Measurements from ENCODE around the gene SKA1. TPM values are rescaled to one million over a fixed set of nuclear protein-coding genes. Genes with fewer than 3 reads are reported as not detected.

Gene SKA1, protein sequence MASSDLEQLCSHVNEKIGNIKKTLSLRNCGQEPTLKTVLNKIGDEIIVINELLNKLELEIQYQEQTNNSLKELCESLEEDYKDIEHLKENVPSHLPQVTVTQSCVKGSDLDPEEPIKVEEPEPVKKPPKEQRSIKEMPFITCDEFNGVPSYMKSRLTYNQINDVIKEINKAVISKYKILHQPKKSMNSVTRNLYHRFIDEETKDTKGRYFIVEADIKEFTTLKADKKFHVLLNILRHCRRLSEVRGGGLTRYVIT
- 0.36 TPM for total RNA-seq

DNA sequence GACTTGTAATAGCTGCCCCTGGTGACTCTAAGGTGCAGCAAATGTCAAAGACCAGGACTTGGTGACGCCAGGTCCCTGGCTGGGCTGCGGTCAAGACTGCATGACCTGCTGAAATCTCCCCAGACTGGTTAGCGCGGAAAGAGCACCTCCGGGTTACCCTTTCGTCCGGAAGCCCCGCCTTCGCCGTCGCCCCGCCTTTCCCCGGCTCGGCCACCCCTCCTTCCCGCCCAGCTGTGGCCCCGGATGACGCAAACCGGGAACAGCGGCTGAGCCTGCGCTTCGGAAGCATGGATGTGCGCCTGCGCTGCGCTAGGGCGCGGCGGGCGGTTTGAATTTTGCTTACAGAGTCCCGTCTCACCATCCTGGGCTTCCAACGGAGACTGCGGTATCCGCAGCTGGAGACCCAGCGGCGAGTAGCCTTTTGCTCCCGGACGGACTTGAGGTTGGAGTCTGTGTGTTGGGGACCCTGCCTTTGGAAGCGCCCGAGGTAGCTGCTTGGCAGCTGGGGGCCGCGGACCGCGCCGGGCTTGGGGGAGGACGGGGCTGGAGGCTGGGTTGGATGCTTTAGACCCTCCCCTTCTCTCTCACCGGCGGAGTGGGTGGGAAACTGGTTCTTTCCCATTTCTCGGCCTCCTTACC is at the start of gene SKA1:
Gene SKA1, plus strand, starts transcription at position 294 of the 639 bp plus-strand sequence. CDS start 785 bp downstream, outside the sequence.
- ATAC-seq (peak; percentile 100), DNase-seq (ENCODE audit: low spot score) (peak; percentile 95)
- intact Hi-C loops (cut with DNase I): no loop called here

DNA sequence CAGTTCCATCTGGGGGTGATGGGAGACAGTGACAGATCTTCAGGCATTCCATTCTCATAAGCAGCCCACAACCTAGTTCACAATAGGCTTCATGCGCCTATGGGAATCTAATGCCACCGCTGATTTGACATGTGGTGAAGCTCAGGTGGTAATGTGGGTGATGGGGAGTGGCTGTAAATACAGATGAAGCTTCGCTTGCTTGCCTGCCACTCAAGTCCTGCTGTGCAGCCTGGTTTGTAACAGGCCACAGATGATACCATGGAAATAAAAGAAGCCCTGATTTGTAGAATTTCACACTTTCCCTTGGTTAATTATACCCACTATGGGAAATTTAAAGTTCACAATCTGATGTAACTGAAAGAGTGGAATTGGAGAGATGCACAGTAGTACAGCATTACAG is 46.9 kb upstream of the SKA1 start:
- intact Hi-C loops (cut with DNase I): no loop called here
- no peak for DNase-seq (ENCODE audit: low spot score)
- no peak for ATAC-seq

DNA sequence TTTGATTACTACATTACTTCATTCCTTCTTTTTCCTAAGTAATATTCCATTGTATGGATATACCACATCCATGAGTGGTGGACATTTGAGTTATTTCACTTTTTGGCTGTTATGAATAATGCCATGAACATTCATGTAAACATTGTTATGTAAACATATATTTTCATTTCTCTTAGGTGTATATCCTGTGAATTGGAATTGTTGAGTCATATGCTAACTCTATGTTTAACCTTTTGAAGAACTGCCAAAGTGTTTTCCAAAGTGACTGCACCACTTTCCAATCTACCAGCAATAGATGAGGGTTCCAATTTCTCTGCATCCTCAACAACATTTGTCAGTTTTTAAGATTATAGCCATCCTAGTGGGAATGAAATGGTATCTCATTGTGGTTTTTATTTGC is 44.7 kb upstream of the SKA1 start:
- intact Hi-C loops (cut with DNase I): no loop called here
- DNase-seq (ENCODE audit: low spot score) (no peak), ATAC-seq (no peak)

DNA sequence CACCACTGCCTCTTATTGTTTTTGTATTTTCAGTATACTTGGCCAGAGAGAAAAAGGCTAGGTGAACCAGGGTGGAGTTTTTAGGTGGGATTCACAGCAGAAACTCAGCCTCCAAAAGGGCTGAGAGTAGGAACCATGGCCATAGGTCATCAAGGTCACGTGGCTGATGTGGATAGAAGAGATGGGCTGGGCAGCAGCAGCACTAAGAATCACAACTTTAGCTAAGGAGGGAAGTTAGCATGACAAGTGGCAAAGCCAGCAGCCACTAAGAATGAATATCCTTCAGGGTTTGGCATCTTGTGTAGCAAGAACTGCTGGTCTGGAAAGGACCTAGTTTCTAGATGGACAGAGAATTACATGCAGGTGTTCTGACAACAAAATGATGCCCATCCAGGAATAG is 43.2 kb upstream of the SKA1 start:
- DNase-seq (ENCODE audit: low spot score) (no peak), ATAC-seq (no peak)
- intact Hi-C loops (cut with DNase I): no loop called here

DNA sequence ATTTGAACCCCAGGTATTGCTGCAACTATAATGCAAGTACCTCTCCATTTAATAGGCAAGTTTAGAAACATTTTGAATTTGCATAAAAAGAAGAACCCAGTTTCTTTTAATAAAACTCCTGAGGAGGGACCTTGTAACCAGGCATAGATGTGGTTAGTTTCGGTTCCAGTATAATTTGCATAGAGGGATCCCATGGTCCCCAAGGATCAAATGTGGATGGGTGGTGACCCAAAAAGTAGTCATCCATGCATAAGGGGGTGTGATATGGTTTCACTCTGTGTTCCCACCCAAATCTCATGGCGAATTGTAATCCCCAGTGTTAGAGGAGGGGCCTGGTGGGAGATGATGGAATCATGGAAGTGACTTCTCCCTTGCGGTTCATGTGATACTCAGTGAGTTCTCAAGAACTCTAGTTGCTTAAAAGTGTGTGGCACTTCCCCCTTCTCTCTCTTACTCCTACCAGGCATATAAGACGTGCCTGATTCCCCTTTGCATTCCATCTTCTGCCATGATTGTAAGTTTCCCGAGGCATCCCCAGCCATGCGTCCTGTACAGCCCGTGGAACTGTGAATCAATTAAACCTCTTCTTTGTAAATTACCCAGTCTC is 40.2 kb upstream of the SKA1 start:
- no peak for ATAC-seq
- intact Hi-C loops (cut with DNase I): no loop called here
- no peak for DNase-seq (ENCODE audit: low spot score)

DNA sequence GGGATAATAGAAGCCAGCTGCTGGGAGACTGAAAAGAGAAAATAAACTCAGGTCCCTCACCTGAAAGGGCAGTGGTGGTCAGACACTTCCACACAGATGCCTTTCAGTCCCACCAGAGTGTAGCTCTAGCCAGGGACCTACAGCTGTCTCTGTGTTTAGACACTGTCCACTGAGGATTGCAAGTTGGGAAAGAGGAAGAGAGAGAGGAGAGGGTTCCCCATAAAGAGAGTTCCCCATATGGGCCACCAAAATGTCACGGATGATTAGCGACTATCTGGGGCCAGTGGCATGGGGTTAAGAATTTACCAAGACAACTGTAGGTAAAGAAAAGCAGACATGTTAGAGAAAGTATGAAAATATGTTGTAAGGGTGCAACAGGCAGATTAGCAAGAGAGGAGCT is 36.7 kb upstream of the SKA1 start:
- ATAC-seq (no peak), DNase-seq (ENCODE audit: low spot score) (no peak)
- intact Hi-C loops (cut with DNase I): no loop called here

DNA sequence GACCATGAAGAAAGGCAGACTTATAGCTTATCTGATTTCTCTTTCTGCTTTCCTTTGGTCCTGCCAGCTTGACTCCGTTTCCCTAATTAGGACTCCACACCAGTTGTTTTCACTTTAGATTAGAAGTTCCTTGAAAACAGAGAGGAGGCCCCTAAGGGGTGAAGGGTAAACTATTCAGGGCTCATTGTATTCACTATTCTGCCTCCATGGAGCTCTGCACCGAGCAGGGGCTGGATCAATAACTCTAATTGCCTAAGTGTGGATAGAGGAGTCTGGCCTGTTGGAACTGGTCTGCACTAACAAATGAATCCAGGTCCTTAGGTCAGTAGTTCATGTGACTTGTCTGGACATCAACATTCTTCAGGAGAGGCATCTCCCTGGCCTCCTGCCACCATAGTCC is 36.1 kb upstream of the SKA1 start:
- DNase-seq (ENCODE audit: low spot score): no peak
- intact Hi-C loops (cut with DNase I): no loop called here
- ATAC-seq: no peak

DNA sequence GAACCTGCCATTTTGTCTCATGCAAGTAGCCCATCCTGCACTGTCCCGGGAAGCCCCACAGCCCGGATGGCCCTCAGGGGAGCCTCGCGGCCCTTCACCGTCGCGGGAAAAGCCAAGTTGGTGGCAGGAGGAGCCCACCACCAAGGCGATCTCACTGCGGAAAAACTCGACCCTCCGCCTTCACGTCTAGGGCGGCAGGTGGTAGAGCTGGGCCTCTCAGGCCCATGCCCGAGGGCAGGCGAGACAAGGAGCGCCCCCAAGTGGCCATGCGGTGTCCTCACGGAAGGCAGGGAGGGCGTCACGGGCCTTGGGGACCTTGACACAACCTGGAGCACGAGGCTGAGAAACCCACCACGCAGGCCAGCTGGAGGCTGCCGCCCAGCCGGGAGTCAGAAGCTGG is 34.8 kb upstream of the SKA1 start:
- no peak for DNase-seq (ENCODE audit: low spot score)
- ATAC-seq: no peak
- intact Hi-C loops (cut with DNase I): no loop called here

DNA sequence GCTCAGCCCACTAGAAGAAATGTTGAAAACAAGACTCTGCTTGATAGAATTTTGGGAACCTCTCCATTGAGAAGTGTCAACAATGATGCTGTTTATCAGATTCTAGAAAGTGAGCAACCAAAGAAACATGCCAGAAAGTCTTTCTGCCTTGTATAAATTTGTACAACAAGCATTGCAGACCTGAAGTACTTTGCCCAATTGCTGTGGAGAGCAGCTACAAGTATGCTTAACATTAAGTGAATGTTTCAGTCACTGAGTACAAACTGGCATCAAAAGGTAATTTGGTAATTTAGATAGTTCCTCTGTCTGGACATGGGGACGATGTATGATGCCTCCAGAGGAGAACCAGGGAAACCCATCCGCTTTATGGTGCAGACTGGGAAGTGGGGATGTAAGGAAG is 33.4 kb upstream of the SKA1 start:
- intact Hi-C loops (cut with DNase I): no loop called here
- DNase-seq (ENCODE audit: low spot score) (no peak), ATAC-seq (no peak)

DNA sequence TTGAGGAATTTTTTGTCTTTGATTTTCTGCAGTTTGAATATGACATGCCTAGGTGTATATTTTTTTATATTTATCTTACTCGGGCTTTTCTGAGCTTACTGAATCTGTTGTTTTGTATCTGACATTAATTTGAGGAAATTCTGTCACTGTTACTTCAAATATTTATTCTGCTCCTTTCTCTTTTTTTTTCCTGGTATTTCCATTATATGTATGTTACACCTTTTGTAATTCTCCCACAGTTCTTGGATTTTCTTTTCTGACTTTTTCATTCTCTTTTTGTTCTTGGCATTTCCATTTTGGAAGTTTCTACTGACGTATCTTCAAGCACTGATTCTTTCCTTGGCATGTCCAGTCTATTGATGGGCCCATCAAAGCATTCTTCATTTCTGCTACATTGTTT is 24.1 kb upstream of the SKA1 start:
- ATAC-seq: no peak
- no peak for DNase-seq (ENCODE audit: low spot score)
- intact Hi-C loops (cut with DNase I): no loop called here

DNA sequence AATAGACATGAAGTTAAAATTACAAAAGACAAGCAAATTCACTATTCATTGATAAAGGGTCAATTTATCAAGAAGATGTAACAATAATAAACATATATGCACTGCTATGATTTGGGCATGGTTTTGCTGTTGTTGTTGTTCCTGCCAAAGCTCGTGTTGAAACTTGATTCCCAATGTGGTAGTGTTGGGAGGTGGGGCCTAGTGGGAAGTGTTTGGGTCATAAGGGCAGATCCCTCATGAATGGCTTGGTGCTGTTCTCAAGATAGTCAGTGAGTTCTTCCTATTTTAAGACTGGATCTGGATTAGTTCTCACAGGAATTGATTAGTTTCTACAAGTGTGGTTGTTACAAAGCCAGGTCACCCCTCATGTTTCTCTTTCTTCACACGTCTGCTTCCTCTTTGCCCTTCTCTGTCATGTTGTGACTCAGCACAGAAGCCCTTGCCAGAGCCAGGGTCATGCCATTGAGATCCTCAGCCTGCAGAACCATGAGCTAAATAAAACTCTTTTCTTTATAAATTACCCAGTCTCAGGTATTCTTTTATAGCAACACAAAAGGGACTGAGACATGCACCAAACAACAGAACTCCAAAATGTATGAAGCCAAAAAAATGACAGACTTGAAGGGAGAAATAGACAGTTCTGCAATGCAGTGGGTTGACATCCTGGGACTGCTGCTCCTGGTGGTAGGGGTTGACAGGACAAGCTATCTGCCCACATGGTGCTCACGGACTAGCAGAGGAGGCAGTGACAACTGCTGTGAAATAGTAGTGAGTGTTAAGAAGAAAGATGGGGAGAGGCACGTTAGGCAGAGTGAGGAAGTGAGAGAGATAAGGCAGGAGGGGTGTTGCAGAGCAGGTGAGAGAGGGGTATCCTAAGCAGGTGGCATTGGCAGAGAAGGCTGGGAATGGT is 18.6 kb upstream of the SKA1 start:
- intact Hi-C loops (cut with DNase I): no loop called here

DNA sequence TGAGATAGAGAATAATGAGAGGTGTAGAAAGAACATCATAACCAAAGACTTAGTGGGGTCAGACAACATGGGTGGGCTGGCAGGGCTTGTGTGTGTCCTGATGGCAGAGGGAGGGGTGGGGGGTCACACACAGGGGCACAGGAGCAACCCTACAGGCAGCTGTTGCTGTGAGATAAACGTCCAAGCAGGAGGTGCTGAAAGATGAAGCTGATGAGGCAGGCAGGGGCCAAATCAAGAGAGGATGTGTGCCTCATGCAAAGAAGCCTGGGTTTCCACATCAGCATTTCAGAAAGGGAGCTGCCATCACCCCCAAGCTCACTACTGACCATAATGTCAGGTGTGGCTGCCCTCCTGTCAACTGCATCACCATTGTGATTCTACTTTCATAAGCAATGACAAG is 16.0 kb upstream of the SKA1 start:
- ATAC-seq (no peak), DNase-seq (ENCODE audit: low spot score) (no peak)
- intact Hi-C loops (cut with DNase I): no loop called here

More for the DNA sequence above, 18.6 kb upstream of the SKA1 start:
- ATAC-seq (peak; percentile 32), DNase-seq (ENCODE audit: low spot score) (no peak)

DNA sequence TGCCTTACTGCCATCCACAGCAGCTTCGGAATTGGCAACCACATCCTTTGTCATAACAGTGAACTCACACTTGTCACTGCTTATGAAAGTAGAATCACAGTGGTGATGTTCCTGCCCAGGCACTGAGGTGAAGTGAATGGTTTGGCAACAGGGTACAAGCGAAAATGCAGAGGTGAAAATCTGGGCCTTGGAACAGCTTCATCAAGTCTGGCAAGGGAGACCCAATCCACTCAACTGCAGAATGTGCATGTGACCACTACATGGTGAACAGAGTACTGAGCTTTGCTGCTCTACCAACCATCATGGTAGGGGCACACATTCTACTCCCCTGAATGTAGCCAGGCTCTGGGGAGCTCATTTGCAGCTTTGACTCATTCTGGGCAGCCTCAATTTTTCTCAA is 15.0 kb upstream of the SKA1 start:
- no peak for ATAC-seq
- intact Hi-C loops (cut with DNase I): no loop called here
- DNase-seq (ENCODE audit: low spot score): no peak

DNA sequence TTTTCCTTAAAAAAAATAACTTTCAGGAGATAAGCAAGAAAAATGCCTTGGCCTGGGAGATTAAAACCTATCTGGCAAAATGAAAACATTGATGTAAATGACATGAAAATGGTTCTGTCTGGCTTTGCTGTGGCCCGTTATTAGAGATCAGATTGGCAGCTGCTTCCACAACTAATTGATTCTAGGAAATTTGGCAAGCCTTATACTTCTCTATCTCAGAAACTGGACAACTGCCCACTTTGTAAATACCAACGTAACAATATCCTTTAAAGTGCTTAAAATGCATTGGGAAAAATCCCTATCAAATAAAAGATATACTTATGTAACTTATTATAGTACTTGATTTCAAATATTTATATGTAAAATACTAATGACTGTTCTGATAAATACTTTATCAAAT is 14.2 kb upstream of the SKA1 start:
- ATAC-seq (no peak), DNase-seq (ENCODE audit: low spot score) (no peak)
- intact Hi-C loops (cut with DNase I): no loop called here

DNA sequence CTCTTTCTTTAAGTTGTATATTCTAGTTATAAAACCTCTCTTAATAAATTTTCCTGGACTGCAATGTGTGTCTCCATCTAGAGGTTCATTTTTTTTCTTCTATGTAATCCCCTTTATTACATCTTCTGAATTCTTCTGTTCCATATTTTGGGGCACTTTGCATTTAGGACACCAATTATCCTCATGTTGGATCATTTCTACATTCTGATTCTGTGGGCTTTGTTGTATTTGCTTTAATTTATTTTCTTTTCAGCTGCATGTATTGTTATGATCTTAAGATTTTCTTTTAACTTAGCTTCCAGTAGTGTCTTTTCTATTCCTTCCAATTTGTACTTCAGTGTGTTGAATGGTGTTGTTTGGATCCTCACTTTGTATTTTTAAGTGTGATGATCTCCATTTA is 5.2 kb upstream of the SKA1 start:
- DNase-seq (ENCODE audit: low spot score) (no peak), ATAC-seq (no peak)
- intact Hi-C loops (cut with DNase I): no loop called here

DNA sequence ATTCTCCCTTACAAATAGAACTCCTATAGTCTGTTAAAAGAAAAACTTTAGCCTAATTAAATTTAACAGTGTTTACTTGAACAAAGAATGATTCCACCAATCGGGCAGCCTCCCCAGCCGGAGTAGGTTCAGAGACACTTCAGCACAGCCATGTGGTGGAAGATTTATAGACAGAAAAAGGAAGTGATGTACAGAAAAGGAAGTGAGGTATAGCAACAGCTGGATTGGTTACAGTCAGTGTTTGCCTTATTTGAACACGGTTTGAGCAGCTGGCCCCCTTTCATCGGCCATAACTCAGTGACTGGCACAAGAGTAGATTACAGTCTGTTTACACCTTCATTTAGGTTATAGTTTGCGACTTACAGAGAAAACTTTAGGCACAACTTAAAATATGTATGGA is 2.1 kb upstream of the SKA1 start:
- intact Hi-C loops (cut with DNase I): no loop called here
- DNase-seq (ENCODE audit: low spot score): no peak
- ATAC-seq: no peak

DNA sequence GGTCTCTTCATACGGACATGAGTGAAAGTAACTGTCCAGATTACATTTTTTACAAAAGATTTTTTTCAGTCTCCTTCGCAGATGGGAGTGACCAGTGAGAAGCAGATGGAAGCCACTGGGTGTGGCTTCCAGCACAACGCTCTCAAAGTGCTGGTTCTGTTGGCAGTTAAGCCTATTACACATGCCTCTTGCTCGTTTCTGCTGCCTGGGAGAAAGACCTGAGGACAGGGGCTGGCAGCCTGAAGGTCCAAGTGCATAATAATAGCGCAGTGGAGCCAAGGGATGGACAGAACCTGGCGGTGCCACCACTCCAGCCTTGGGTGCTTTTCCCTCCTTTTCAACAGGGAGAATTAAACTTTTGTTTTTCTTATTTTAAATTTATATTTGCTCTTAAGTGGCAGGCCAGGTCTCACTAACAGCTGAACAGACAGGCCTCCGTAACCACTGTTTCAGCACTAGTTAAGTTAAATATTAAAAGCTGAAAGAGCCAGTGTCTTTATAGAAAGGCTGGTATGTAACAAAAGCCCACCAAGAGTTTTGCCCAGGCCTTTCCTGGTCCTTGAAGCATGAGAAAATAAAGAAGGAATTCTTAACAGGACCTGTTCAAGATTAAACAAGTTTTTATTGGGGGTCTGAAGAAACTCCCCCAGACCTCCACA is 1.2 kb upstream of the SKA1 start:
- intact Hi-C loops (cut with DNase I): no loop called here
- ATAC-seq (no peak), DNase-seq (ENCODE audit: low spot score) (no peak)

DNA sequence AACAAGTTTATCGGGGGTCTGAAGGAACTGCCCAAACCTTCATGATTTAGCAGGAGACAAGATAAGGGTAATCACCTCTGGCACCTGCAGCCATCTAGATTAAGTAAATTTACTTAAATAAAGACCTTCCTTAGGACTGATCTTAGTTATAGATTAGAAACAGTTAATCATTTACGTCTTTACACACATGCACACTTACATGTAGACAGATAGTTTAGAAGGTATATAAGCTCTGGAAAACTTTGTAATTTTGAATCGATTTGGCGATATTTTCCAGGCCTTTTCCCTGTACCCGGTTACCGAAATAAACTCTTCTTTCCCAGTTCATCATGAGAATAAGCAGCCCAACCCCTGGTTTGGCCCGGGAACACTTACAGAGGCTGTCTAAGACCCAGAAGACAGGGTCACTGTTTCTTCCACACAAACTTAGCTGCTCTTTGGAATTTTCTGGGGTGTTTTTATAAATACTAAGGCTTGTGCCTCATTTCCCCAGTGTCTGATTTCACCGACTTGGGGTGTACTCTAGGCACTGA is 560 bp upstream of the SKA1 start:
- intact Hi-C loops (cut with DNase I): no loop called here
- no peak for ATAC-seq

More for the DNA sequence above, 560 bp upstream of the SKA1 start:
- no peak for DNase-seq (ENCODE audit: low spot score)
